Measurements from ENCODE around the gene SLAMF7. TPM values are rescaled to one million over a fixed set of nuclear protein-coding genes. Genes with fewer than 3 reads are reported as not detected.

The SLAMF7 gene
- total RNA-seq, 1 donor from 2014 or later: 9.2 TPM

DNA sequence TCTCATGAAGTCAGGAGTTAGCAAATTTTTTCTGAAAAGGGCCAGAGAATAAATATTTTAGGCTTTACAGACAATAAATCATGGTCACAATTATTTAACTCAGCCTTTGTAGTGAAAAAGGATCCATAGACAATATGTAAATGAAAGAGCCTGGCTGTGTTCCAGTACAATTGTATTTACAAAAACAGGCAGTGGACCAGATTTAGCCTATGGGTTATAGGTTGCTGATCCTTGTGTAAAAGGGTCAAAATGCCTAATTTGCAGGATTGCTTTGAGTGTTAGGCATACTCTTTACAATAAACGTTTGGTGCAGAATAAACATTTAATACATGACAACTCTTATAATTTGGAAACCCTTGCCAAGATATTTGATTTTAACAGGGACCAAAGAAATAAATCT, 6.5 kb downstream of the SLAMF7 start:
- no peaks in the 10 kb centered on the region for H3K4me1 ChIP-seq
- no peak overlapping the region for H3K4me3 ChIP-seq
- intact Hi-C loops (cut with DNase I): no loop called here
- H3K9me3 ChIP-seq: no peaks in the 10 kb centered on the region
- no peak overlapping the region for H3K27ac ChIP-seq
- no peak for DNase-seq
- TF ChIP-seq, protein P1, sequence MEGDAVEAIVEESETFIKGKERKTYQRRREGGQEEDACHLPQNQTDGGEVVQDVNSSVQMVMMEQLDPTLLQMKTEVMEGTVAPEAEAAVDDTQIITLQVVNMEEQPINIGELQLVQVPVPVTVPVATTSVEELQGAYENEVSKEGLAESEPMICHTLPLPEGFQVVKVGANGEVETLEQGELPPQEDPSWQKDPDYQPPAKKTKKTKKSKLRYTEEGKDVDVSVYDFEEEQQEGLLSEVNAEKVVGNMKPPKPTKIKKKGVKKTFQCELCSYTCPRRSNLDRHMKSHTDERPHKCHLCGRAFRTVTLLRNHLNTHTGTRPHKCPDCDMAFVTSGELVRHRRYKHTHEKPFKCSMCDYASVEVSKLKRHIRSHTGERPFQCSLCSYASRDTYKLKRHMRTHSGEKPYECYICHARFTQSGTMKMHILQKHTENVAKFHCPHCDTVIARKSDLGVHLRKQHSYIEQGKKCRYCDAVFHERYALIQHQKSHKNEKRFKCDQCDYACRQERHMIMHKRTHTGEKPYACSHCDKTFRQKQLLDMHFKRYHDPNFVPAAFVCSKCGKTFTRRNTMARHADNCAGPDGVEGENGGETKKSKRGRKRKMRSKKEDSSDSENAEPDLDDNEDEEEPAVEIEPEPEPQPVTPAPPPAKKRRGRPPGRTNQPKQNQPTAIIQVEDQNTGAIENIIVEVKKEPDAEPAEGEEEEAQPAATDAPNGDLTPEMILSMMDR (IDR thresholded peaks at IDR 0.05): no peak
- no peaks in the 10 kb centered on the region for H3K27me3 ChIP-seq
- no peaks in the 10 kb centered on the region for H3K36me3 ChIP-seq
- no peak for ATAC-seq

DNA sequence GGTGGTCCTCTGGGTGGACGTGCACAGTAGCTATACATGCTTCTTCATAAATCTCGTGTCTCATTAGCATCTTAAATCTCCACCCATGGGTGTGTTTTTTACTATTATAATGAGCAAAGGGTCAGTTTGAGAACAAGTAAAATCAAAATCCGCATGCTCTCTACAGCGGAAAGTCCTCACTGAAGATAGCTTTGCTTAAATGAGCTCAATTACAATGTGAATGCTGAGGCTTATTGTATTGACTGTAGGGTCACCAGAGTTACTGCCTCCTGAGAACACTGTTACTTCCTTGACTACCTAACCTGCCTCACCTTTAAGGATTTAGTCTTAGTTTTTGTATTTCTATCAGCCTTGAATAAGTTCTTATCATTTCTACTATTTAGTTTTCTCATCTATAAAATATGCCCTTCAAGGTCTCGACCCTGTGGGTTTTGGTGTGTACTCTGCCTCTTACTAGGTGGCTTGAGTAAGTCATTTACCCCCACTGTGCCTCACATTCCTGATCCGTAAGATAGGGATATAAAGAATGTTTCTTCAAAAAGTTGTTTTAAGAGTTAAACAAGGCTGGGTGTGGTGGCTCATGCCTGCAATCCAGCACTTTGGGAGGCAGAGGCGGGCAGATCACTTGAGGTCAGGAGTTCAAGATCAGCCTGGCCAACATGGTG, 7.9 kb downstream of the SLAMF7 start:
- no peak for ATAC-seq
- Histone ChIP-seq H3K4me3 (no peak overlapping the region), H3K36me3 (no peaks in the 10 kb centered on the region), H3K27me3 (no peaks in the 10 kb centered on the region), H3K27ac (no peak overlapping the region), H3K4me1 (no peaks in the 10 kb centered on the region), H3K9me3 (no peaks in the 10 kb centered on the region)
- intact Hi-C loops (cut with DNase I): no loop called here
- DNase-seq: no peak
- TF ChIP-seq, protein P1 (IDR thresholded peaks at IDR 0.05): no peak

DNA sequence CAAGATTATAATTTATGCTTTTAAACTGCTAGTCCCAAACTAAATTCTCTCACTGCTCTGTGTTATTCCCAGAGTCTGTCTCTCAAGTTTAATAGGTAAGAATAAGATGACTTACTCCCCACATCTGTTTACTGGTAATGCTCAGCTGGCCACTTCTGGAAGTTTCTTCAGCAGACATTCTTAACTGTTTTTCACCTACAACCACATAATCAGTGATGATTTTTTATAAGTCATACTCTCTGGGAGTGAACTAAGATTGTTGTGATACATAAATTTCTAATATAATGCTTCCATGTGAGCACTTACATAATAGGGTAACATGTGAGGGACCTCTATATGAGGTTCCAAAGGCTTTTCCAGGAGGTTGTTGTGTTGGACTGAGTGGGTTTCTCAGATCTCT, 8.7 kb downstream of the SLAMF7 start:
- DNase-seq (no peak), ATAC-seq (no peak)
- Histone ChIP-seq H3K27me3 (no peaks in the 10 kb centered on the region), H3K9me3 (no peaks in the 10 kb centered on the region), H3K36me3 (no peaks in the 10 kb centered on the region), H3K4me3 (no peak overlapping the region), H3K27ac (no peak overlapping the region), H3K4me1 (no peaks in the 10 kb centered on the region)
- TF ChIP-seq, protein P1 (IDR thresholded peaks at IDR 0.05): no peak
- intact Hi-C loops (cut with DNase I): no loop called here

DNA sequence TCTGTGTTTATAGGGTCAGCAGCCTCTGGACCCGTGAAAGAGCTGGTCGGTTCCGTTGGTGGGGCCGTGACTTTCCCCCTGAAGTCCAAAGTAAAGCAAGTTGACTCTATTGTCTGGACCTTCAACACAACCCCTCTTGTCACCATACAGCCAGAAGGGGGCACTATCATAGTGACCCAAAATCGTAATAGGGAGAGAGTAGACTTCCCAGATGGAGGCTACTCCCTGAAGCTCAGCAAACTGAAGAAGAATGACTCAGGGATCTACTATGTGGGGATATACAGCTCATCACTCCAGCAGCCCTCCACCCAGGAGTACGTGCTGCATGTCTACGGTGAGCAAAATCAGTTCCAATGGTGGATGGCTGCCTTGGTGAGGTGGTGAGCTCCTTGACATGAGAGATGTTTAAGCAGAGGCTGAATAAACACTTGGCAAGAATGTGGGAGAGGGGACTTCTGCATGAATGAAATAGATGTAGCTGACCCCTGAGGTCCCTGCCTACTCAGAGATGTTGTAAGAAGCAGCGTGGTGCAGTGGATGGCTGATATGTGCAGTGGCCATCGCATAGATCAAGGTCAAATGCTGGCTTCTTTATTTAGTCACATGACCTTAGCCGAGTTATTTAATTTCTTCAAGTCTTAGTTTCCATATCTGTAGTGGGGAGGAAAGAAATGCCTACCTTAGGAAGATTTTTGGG, 9.3 kb downstream of the SLAMF7 start:
- ATAC-seq: peak; percentile 20
- Histone ChIP-seq H3K27ac (no peak overlapping the region), H3K36me3 (no peaks in the 10 kb centered on the region), H3K27me3 (peaks cover 2% of the 10 kb centered on the region), H3K4me3 (no peak overlapping the region), H3K4me1 (no peaks in the 10 kb centered on the region), H3K9me3 (no peaks in the 10 kb centered on the region)
- TF ChIP-seq, protein P1 (IDR thresholded peaks at IDR 0.05): peak; percentile 8
- intact Hi-C loops (cut with DNase I): no loop called here
- DNase-seq: no peak

DNA sequence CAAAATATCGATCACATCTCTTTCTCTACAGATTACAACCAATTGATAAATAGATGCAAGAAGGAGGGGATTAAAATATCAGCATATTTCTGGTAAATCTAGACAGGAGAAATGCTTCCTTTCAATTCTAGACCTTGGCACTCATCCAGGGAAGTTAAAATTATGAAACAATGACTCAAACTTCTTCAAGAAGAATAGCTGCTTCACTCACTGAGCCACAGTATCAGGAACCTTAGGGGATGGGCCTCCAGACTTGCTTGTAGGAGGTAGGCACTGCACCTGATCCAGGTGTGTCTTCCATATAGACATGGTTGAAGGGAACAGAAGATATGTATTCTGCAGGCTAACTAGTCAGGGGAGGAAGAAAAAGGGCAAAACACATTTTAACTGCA, 9.8 kb downstream of the SLAMF7 start:
- no peaks in the 10 kb centered on the region for H3K36me3 ChIP-seq
- H3K4me1 ChIP-seq: no peaks in the 10 kb centered on the region
- intact Hi-C loops (cut with DNase I): no loop called here
- TF ChIP-seq, protein P1 (IDR thresholded peaks at IDR 0.05): no peak
- H3K27me3 ChIP-seq: peaks cover 5% of the 10 kb centered on the region
- no peaks in the 10 kb centered on the region for H3K9me3 ChIP-seq
- DNase-seq: no peak
- no peak overlapping the region for H3K27ac ChIP-seq
- H3K4me3 ChIP-seq: no peak overlapping the region
- ATAC-seq: peak; percentile 36
